Ovary (tissue), 9 donors: ENCODE results near the gene ALKBH1. TPM values are rescaled to one million over a fixed set of nuclear protein-coding genes. Genes with fewer than 3 reads are reported as not detected.

ENCODE experiments used
- DNase-seq, 5 donors: peaks; one replicate each; pipeline ENCODE4 v3.0.0-alpha.2; 2019 to 2020
- H3K27ac ChIP-seq, 2 donors: fragments of 200-600 bp; one replicate each; pipeline versions ENCODE4 v1.5.1 to v1.8.0; 2019 to 2022
- H3K27me3 ChIP-seq: fragments of 200-600 bp; one replicate; pipeline ENCODE4 v1.8.0; 2022
- H3K36me3 ChIP-seq: fragments of 200-600 bp; sonication (generic); one replicate; pipeline ENCODE4 v1.5.1; 2019
- H3K4me1 ChIP-seq: one replicate; pipeline ENCODE4 v1.8.1; 2013; ENCODE audit warnings: mild to moderate bottlenecking, moderate library complexity; ENCODE audit not compliant: insufficient read depth
- H3K4me3 ChIP-seq: fragments of 200-600 bp; sonication (generic); one replicate; pipeline ENCODE4 v1.5.1; 2017
- H3K9me3 ChIP-seq, 2 donors: fragments of 200-600 bp in 1 of 2; sonication (generic) in 1 of 2; one replicate each; pipeline versions ENCODE4 v1.5.1 to v1.8.1; 2013 to 2019; ENCODE audit warnings: mild to moderate bottlenecking in 1 of 2, moderate library complexity in 1 of 2
- EP300 ChIP-seq: sonication (generic); formaldehyde crosslinking; IDR thresholded peaks from one replicate; pipeline ENCODE4 v1.6.1; 2017; ENCODE audit warnings: antibody characterized with exemption
- POLR2A ChIP-seq: fragments of 450-650 bp; IDR thresholded peaks from one replicate; pipeline ENCODE4 v1.6.1; 2017; ENCODE audit warnings: antibody characterized with exemption, mild to moderate bottlenecking, moderate library complexity
- WGBS, 3 donors: extraction: QIAGEN DNeasy Blood & Tissue Kit in 1 of 3; methylation state at CpG; one replicate each; pipeline versions ENCODE4 v1.1.5 to v1.1.7; 2013 to 2017; 5-methylcytosine and 5-hydroxymethylcytosine counted together
- intact Hi-C, 4 donors: fragments of 100-400 bp; cut with DNase I; formaldehyde crosslinking; loops; one replicate each; pipeline versions ENCODE4 v1.11.0 to v1.15.1; 2022 to 2023
- polyA plus RNA-seq, 2 donors: library from polyadenylated mRNA; stranded (reverse); fragments of 200-250 nt in 1 of 2; fragments of 350-450 nt in 1 of 2; fragmentation: Illumina TruSeq in 1 of 2; extraction: RNeasy Lipid Tissue Mini Kit (QIAGEN cat#74804) in 1 of 2; gene quantifications; one replicate each; pipeline ENCODE4 v1.2.3, GENCODE V29; 2013 to 2014
- total RNA-seq, 7 donors: library from RNA; depleted of rRNA in 2 of 7; stranded (reverse); fragments of >200 nt in 2 of 7; fragmentation: NEBNext Ultra II Directional in 3 of 7; extraction: Animal tissue kit (Norgen Biotek cat#: 25700) in 3 of 7; gene quantifications; one replicate each; pipeline versions ENCODE4 v1.1.0 to v1.2.4, GENCODE V29; 2016 to 2023
- TF ChIP-seq, protein P1 (sequence below), 3 donors: fragments of 450-650 bp in 2 of 3; fragments of 200-600 bp in 1 of 3; IDR thresholded peaks; one replicate each; pipeline versions ENCODE4 v1.5.1 to v1.8.0; 2016 to 2022; ENCODE audit warnings: antibody characterized with exemption in 3 of 3, mild to moderate bottlenecking in 1 of 3
- donor health status: DM: no; HTN: no; CAD: no; lungs with moderate emphysema.
- donor health status: DM: no; HTN: no; CAD: no.
- donor health status: Bipolar disorder and iron deficiency.
- donor health status: DM: yes; HTN: yes; CAD: no.
- donor health status: DM: no; HTN: no; CAD: no.
- donor health status: DM: yes; HTN: yes; CAD: no.

Gene ALKBH1
- total and polyA plus RNA-seq, 9 donors: 8.4 to 13.3 (median 10.8) TPM

DNA sequence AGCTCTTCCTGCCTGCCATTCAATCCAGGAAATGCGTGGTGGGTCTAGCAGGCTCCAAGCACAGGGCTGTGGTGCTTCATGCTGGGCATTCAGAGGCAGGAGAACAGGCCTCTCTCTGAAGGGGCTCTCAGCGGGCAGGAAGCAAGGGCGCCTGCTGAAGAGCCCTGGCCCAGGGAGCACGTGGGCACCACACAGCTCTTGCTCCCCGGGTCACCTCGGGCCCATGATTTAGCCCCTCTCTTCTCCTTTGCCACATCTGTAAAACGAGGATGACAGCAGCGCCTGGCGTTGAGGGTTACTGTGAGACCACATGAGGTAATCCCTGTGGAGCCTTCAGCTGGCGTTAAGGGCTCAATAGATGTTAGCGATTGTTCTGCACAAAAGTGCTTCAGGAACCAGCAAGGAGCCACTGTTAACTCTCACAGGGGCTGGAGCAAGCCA is 53.8 kb downstream of the ALKBH1 start:
- Histone ChIP-seq H3K27ac (no peak overlapping the region), H3K4me1 (no peaks in the 10 kb centered on the region), H3K4me3 (no peak overlapping the region), H3K27me3 (no peaks in the 10 kb centered on the region), H3K36me3 (no peaks in the 10 kb centered on the region), H3K9me3 (no peaks in the 10 kb centered on the region)
- intact Hi-C loops: loop anchor here in 1 of 4 donors (10.0 kb wide), 1 partner anchor 911 kb away; no protein-coding TSS in a partner anchor
- DNase-seq: no peak
- 59% methylated on average over 11 of the region's 11 CpGs for WGBS, 3 donors
- TF ChIP-seq EP300: no peak
- no peak for TF ChIP-seq POLR2A
- TF ChIP-seq, protein P1, sequence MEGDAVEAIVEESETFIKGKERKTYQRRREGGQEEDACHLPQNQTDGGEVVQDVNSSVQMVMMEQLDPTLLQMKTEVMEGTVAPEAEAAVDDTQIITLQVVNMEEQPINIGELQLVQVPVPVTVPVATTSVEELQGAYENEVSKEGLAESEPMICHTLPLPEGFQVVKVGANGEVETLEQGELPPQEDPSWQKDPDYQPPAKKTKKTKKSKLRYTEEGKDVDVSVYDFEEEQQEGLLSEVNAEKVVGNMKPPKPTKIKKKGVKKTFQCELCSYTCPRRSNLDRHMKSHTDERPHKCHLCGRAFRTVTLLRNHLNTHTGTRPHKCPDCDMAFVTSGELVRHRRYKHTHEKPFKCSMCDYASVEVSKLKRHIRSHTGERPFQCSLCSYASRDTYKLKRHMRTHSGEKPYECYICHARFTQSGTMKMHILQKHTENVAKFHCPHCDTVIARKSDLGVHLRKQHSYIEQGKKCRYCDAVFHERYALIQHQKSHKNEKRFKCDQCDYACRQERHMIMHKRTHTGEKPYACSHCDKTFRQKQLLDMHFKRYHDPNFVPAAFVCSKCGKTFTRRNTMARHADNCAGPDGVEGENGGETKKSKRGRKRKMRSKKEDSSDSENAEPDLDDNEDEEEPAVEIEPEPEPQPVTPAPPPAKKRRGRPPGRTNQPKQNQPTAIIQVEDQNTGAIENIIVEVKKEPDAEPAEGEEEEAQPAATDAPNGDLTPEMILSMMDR (IDR thresholded peaks at IDR 0.05): no peak

DNA sequence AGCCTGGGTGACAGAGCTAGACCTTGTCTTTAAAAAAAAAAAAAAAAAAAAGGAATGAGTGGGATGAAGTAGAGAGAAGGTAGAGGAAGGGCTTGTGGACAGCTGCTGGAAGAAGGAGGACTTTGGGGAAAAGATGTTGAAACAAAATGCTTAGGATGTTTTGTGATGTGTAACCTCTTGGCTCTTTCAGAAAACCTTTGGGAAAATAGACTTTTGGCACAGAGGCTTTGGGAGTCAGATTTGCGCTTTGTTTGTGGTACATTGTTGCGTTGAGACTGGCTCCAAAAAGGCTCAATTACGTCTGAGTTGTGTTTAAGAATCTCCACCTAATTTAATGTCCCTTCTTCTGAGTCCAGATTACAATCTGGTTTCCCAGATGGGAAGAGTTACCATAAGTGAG is 58.5 kb downstream of the ALKBH1 start:
- intact Hi-C loops: no loop called here
- no peaks in the 10 kb centered on the region for H3K27me3 ChIP-seq
- TF ChIP-seq, protein P1 (IDR thresholded peaks at IDR 0.05): no peak
- TF ChIP-seq EP300 (no peak), POLR2A (no peak)
- no peak overlapping the region for H3K27ac ChIP-seq
- H3K36me3 ChIP-seq: no peaks in the 10 kb centered on the region
- 54 to 59% (median 58%) methylated on average over 3 of the region's 3 CpGs for WGBS, 3 donors
- DNase-seq: no peak
- H3K9me3 ChIP-seq: no peaks in the 10 kb centered on the region
- no peak overlapping the region for H3K4me3 ChIP-seq
- H3K4me1 ChIP-seq: no peaks in the 10 kb centered on the region

DNA sequence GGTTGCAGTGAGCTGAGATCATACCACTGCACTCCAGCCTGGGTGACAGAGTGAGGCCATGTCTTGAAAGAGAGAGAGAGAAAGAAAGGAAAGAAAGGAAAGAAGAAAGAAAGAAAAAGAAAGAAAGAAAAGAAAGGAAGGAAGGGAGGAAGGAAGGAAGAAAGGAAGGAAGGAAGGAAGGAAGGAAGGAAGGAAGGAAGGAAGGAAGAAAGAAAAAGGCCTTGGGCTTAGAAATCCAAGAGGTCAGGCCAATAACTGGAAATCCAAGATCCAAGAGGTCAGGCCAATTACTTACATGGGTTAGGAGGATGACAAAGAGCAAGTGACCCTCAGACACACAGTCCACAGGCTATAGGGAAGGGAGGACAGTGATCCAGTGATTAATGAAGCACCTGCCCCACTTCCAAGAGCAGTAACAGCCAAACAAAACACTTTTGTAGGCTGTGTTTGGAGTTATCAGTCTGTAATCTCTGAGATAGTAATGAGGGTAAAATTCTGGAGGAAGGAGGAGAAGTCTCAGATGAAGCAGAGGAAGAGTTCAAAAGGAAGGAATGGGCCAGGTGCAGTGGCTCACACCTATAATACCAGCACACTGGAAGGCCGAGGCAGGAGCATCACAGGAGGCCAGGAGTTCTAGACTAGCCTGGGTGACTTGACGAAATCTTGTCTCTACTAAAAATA is 59.2 kb downstream of the ALKBH1 start:
- no peak for DNase-seq
- H3K36me3 ChIP-seq: no peaks in the 10 kb centered on the region
- TF ChIP-seq POLR2A: no peak
- TF ChIP-seq, protein P1 (IDR thresholded peaks at IDR 0.05): no peak
- no peaks in the 10 kb centered on the region for H3K27me3 ChIP-seq
- no peaks in the 10 kb centered on the region for H3K4me1 ChIP-seq
- no peaks in the 10 kb centered on the region for H3K9me3 ChIP-seq
- intact Hi-C loops: no loop called here
- 21 to 93% (median 82%) methylated on average over 2 of the region's 2 CpGs for WGBS, 3 donors
- no peak overlapping the region for H3K4me3 ChIP-seq
- no peak overlapping the region for H3K27ac ChIP-seq

DNA sequence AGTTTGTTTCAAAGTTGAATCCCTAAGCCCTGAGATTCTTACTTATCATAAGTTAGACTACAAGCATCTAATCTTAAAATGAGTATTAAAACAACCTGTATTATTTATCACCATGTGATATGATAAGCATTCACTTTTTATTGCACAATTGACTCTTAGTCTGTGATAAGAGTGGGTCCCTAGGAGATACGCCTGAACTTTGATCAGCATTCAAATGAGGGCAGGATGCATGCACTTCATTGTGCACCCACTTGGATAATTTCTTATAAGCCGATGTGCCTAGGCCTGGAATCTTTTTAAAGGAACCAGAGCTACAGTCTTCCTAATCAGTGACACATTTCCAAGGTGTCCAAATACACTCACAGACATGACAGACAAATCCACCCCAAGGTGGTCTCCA is 60.0 kb downstream of the ALKBH1 start:
- WGBS, 3 donors: 75 to 82% (median 78%) methylated on average over 2 of the region's 2 CpGs
- intact Hi-C loops: no loop called here

More for the DNA sequence above, 60.0 kb downstream of the ALKBH1 start:
- Histone ChIP-seq H3K4me1 (no peaks in the 10 kb centered on the region), H3K27me3 (no peaks in the 10 kb centered on the region), H3K36me3 (no peaks in the 10 kb centered on the region), H3K4me3 (no peak overlapping the region), H3K9me3 (no peaks in the 10 kb centered on the region), H3K27ac (no peak overlapping the region)
- DNase-seq: no peak
- TF ChIP-seq POLR2A: no peak
- TF ChIP-seq, protein P1 (IDR thresholded peaks at IDR 0.05): no peak
- no peak for TF ChIP-seq EP300
